Effector memory CD8-positive, alpha-beta T cell (primary cell): ENCODE measurements around the gene ATP8B4.

ENCODE experiments used
- ATAC-seq: fragments of 150-1000 bp; cut with Tn5 transposase; replicated peaks from 2 replicates; pipeline ENCODE4 v1.10.0; 2021; ENCODE audit warnings: mild to moderate bottlenecking, moderate library complexity
- DNase-seq, 3 experiments: peaks; one replicate each; pipeline ENCODE4 v3.0.0; 2021
- H3K27ac Mint-ChIP-seq, 2 donors: one replicate each; pipeline ENCODE4 v1.8.0; 2022; ENCODE audit warnings: mild to moderate bottlenecking in 2 of 2, mixed read lengths in 2 of 2, moderate library complexity in 2 of 2
- H3K27me3 Mint-ChIP-seq, 2 donors: one replicate each; pipeline ENCODE4 v1.8.0; 2022; ENCODE audit warnings: mixed read lengths in 2 of 2
- H3K36me3 Mint-ChIP-seq: one replicate; pipeline ENCODE4 v1.8.0; 2022; ENCODE audit warnings: mild to moderate bottlenecking, moderate library complexity, mixed read lengths; ENCODE audit not compliant: insufficient read depth
- H3K4me1 Mint-ChIP-seq, 2 donors: one replicate each; pipeline ENCODE4 v1.8.0; 2022; ENCODE audit warnings: low read depth in 2 of 2, mixed read lengths in 2 of 2
- H3K4me3 Mint-ChIP-seq, 2 donors: one replicate each; pipeline ENCODE4 v1.8.0; 2022; ENCODE audit warnings: mild to moderate bottlenecking in 2 of 2, mixed read lengths in 2 of 2, moderate library complexity in 2 of 2
- H3K9me3 Mint-ChIP-seq, 2 donors: one replicate each; pipeline ENCODE4 v1.8.0; 2022; ENCODE audit warnings: mixed read lengths in 2 of 2

ATP8B4 gene

GRCh38 chr15:50077176-50077575 lies 41.9 kb downstream of the ATP8B4 start:
- no peaks in the 10 kb centered on the region for H3K27me3 Mint-ChIP-seq
- no peak overlapping the region for H3K4me3 Mint-ChIP-seq
- DNase-seq (no peak), ATAC-seq (no peak)
- no peaks in the 10 kb centered on the region for H3K9me3 Mint-ChIP-seq
- H3K36me3 Mint-ChIP-seq: no peaks in the 10 kb centered on the region
- no peaks in the 10 kb centered on the region for H3K4me1 Mint-ChIP-seq
- H3K27ac Mint-ChIP-seq: no peak overlapping the region

- ATAC-seq (no peak), DNase-seq (no peak)
- Mint-ChIP-seq H3K4me3 (no peak overlapping the region), H3K27me3 (no peaks in the 10 kb centered on the region), H3K27ac (no peak overlapping the region), H3K36me3 (no peaks in the 10 kb centered on the region), H3K9me3 (no peaks in the 10 kb centered on the region), H3K4me1 (no peaks in the 10 kb centered on the region)
These were observed 43.7 kb downstream of the ATP8B4 start for GRCh38 chr15:50075319-50075718.

DNA sequence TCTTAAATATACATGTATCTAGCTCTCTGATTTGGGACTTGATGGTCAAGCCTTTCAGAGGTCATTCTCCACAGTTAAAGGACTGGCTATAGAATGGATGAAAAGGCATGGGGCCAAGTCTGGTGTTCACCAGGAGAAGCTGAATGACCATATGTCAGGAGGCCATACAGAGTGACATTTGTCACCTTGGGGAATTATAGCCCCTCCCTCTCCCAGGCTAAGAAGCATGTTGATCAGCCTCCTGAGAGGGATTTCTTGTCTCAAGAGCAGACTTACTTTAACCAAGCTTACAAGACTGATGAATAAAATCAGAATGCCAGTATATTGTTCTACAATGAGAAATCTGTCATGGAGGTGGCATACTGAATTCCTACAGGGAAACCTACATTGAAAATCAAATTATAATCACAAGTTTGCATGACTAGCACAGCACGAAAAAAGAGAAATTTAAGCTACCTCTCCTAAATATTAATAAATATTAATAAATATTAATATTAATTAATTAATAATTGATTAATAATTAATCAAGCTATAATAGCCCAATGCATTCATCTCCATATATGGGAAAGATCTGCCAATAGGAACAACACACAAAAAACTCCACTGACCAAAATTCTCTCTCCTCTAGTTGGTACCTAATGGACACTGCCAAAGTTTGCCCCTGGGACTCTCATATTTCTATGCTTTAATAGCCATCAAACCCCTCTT lies 47.3 kb downstream of the ATP8B4 start:
- Mint-ChIP-seq H3K4me1 (no peaks in the 10 kb centered on the region), H3K36me3 (no peaks in the 10 kb centered on the region), H3K27me3 (no peaks in the 10 kb centered on the region), H3K27ac (no peak overlapping the region), H3K9me3 (no peaks in the 10 kb centered on the region), H3K4me3 (no peak overlapping the region)
- ATAC-seq (no peak), DNase-seq (no peak)

- H3K27me3 Mint-ChIP-seq: no peaks in the 10 kb centered on the region
- no peaks in the 10 kb centered on the region for H3K9me3 Mint-ChIP-seq
- no peak overlapping the region for H3K27ac Mint-ChIP-seq
- H3K36me3 Mint-ChIP-seq: peaks cover 2% of the 10 kb centered on the region
- ATAC-seq (no peak), DNase-seq (no peak)
- no peaks in the 10 kb centered on the region for H3K4me1 Mint-ChIP-seq
- no peak overlapping the region for H3K4me3 Mint-ChIP-seq
These were observed 51.0 kb downstream of the ATP8B4 start for GRCh38 chr15:50068016-50068415.

- Mint-ChIP-seq H3K9me3 (no peaks in the 10 kb centered on the region), H3K4me3 (no peak overlapping the region), H3K4me1 (no peaks in the 10 kb centered on the region), H3K36me3 (peaks cover 2% of the 10 kb centered on the region), H3K27ac (peak overlapping the region in 1 of 2 donors; percentile 8), H3K27me3 (no peaks in the 10 kb centered on the region)
- DNase-seq: no peak
- no peak for ATAC-seq
These were observed 51.8 kb downstream of the ATP8B4 start for GRCh38 chr15:50067254-50067653.

GRCh38 chr15:50066666-50067065 lies 52.4 kb downstream of the ATP8B4 start:
- H3K4me1 Mint-ChIP-seq: no peaks in the 10 kb centered on the region
- no peaks in the 10 kb centered on the region for H3K9me3 Mint-ChIP-seq
- ATAC-seq (no peak), DNase-seq (no peak)
- no peaks in the 10 kb centered on the region for H3K27me3 Mint-ChIP-seq
- peak overlapping the region in 1 of 2 donors; percentile 8 for H3K27ac Mint-ChIP-seq
- H3K36me3 Mint-ChIP-seq: peaks cover 2% of the 10 kb centered on the region
- no peak overlapping the region for H3K4me3 Mint-ChIP-seq

DNA sequence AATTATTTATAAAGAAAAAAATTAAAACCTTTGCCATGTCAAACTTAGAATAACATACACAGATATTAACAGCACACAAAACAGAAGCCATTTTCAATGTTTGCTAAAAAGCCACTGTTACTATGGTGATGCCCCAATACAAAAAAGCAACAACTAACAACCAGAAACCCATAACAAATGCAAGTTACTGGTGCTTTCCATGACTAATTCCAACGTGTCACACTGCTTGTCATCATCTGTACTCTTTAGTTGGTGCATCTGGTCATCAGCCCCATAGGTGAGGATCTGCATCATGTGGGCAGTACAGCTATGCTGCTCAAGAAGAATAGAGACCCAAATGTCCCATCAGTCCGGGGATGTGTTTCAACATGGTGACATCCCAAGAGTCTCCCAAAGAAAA lies 52.8 kb downstream of the ATP8B4 start:
- H3K27ac Mint-ChIP-seq: peak overlapping the region in 1 of 2 donors; percentile 8

GRCh38 chr15:50065279-50065678 lies 53.8 kb downstream of the ATP8B4 start:
- H3K36me3 Mint-ChIP-seq: peaks cover 2% of the 10 kb centered on the region
- H3K9me3 Mint-ChIP-seq: no peaks in the 10 kb centered on the region
- H3K4me3 Mint-ChIP-seq: no peak overlapping the region
- no peak overlapping the region for H3K27ac Mint-ChIP-seq
- H3K4me1 Mint-ChIP-seq: no peaks in the 10 kb centered on the region
- ATAC-seq (no peak), DNase-seq (no peak)
- no peaks in the 10 kb centered on the region for H3K27me3 Mint-ChIP-seq

More for the DNA sequence above, 52.8 kb downstream of the ATP8B4 start:
- Mint-ChIP-seq H3K9me3 (no peaks in the 10 kb centered on the region), H3K4me1 (no peaks in the 10 kb centered on the region), H3K36me3 (peaks cover 2% of the 10 kb centered on the region), H3K4me3 (no peak overlapping the region), H3K27me3 (no peaks in the 10 kb centered on the region)
- ATAC-seq: peak; percentile 94
- DNase-seq: peak in 1 of 3 experiments; percentile 1

DNA sequence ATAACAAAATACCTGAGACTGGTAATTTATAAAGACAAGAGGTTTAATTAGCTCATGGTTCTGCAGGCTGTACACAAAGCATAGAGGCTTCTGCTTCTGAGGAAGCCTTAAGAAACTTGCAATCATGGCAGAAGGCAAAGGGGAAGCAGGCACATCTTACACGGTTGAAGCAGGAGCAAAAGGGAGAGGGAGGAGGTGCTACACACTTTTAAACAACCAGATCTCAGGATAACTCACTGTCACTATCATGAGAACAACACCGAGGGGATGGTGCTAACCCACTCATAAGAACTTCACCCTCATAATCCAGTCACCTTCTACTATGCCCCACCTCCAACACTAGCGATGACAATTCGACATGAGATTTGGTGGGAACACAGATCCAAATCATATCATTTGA lies 54.4 kb downstream of the ATP8B4 start:
- Mint-ChIP-seq H3K36me3 (peaks cover 2% of the 10 kb centered on the region), H3K27ac (peak overlapping the region in 1 of 2 donors; percentile 44), H3K4me3 (no peak overlapping the region), H3K9me3 (no peaks in the 10 kb centered on the region), H3K27me3 (no peaks in the 10 kb centered on the region), H3K4me1 (no peaks in the 10 kb centered on the region)
- DNase-seq: no peak
- no peak for ATAC-seq

DNA sequence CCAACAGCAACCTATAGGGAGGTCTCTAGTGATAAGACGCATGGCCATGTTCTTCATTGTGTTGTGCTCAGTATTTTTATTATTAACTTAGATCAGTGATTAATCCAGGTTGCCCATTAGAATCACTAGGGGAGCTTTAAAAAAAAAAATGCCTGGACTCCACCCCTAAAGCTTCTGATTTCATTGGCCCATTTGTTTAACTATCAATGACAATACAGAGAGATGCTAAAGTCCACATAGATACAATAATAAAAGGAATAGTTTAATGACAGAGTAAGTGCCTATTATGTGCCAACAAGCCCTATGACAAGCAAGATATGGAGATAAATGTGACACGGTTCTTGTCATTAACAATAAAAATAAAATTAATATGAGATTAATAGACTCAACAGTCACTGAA lies 55.8 kb downstream of the ATP8B4 start:
- no peaks in the 10 kb centered on the region for H3K9me3 Mint-ChIP-seq
- peaks cover 2% of the 10 kb centered on the region for H3K36me3 Mint-ChIP-seq
- ATAC-seq (no peak), DNase-seq (no peak)
- H3K27me3 Mint-ChIP-seq: no peaks in the 10 kb centered on the region
- H3K4me1 Mint-ChIP-seq: no peaks in the 10 kb centered on the region
- H3K27ac Mint-ChIP-seq: no peak overlapping the region
- no peak overlapping the region for H3K4me3 Mint-ChIP-seq

GRCh38 chr15:50061503-50061902 lies 57.5 kb downstream of the ATP8B4 start:
- ATAC-seq (no peak), DNase-seq (no peak)
- Mint-ChIP-seq H3K36me3 (peaks cover 2% of the 10 kb centered on the region), H3K4me1 (no peaks in the 10 kb centered on the region), H3K4me3 (no peak overlapping the region), H3K9me3 (no peaks in the 10 kb centered on the region), H3K27ac (no peak overlapping the region), H3K27me3 (no peaks in the 10 kb centered on the region)

DNA sequence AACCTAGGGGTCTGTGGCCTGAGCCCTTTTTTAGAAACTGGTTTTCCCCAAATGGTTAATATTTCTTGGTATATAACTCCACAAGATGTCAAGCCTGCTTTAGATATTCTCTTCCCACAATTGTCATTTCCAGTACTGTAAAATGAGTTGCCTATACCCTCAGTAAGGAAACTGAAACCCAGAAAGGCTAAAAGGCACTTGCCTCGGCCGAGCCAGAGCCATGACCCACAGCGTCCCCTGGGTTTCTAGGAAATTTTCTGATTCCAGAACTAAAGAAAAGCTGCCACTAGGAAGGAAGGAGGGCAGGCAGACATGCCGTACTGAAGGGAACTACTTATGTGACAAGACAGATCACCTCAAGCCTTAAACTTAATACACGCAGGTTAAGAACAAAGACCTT lies 59.1 kb downstream of the ATP8B4 start:
- Mint-ChIP-seq H3K4me3 (no peak overlapping the region), H3K27ac (no peak overlapping the region), H3K4me1 (no peaks in the 10 kb centered on the region), H3K27me3 (no peaks in the 10 kb centered on the region), H3K9me3 (no peaks in the 10 kb centered on the region), H3K36me3 (peaks cover 2% of the 10 kb centered on the region)
- DNase-seq (no peak), ATAC-seq (no peak)

DNA sequence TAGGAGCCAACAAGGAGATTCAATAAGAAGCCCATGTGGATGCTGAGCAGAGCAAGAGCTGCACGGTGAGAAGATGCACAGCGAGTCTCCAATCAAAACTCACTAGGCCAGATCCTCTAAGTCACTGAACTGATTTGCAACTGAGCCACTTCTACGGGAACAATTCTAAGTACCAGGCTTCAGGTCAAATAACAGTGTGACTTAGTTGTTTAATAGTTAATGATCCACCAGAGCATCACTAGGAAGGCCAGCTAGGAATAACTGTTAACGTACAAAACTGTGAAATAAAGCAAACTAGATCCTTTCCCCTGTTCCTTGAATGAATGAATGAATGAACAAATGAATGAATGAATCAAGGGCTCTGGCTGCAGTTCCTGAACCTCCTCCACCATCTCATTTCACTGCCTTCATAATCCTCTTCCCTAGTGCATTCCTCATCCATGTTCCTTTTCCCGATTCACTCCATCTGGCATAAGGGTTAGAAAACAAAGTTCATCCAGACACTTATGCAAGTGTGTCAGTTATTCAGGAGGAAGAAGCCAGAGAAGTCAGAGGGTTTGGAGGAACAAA lies 59.7 kb downstream of the ATP8B4 start:
- ATAC-seq: no peak
- Mint-ChIP-seq H3K4me3 (no peak overlapping the region), H3K27me3 (no peaks in the 10 kb centered on the region), H3K9me3 (no peaks in the 10 kb centered on the region), H3K4me1 (no peaks in the 10 kb centered on the region), H3K27ac (no peak overlapping the region), H3K36me3 (peaks cover 2% of the 10 kb centered on the region)
- no peak for DNase-seq

GRCh38 chr15:50057905-50058639 lies 61.0 kb downstream of the ATP8B4 start:
- ATAC-seq: no peak
- Mint-ChIP-seq H3K36me3 (no peaks in the 10 kb centered on the region), H3K4me3 (no peak overlapping the region), H3K27me3 (no peaks in the 10 kb centered on the region), H3K27ac (no peak overlapping the region), H3K9me3 (no peaks in the 10 kb centered on the region), H3K4me1 (no peaks in the 10 kb centered on the region)
- DNase-seq: no peak
